ENCODE measurements around the gene NAA25.

GRCh38 chr12:112029301-112029700 lies 79.3 kb downstream of the NAA25 start:
- TF ChIP-seq CTCF (IDR thresholded peaks at IDR 0.05), result no peak
- TF ChIP-seq POLR2A (IDR thresholded peaks at IDR 0.05), result no peak
